GM12873 (cell line): ENCODE measurements around the gene PKIG.

Experiments
- TF ChIP-seq, protein P1 (sequence below): IDR thresholded peaks from 2 replicates; pipeline ENCODE4 v1.5.1; 2012; ENCODE audit warnings: low read depth, mild to moderate bottlenecking, moderate library complexity, low read length, control low read depth; ENCODE audit not compliant: insufficient read depth; ENCODE audit errors: missing control alignments

The PKIG gene

DNA sequence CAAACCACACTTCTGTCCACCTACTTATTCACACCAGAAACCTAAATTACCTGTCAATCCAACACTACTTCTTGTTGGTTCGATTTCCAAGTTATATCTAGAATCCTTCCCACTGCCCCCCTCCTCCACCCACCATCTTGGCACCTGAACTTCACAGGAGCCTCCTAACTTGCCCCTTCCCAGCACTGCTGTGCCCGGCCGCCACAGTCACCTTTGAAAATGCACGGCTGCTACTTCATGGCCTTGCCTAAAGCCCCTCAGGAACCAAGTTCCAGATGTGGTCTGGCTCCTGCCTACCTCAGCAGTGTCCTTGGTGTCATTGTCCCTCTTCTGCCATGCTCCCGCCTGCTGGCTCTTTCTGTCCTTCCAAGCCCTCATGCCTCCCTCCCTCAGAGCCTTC is 31.2 kb downstream of the PKIG start:
- TF ChIP-seq, protein P1, sequence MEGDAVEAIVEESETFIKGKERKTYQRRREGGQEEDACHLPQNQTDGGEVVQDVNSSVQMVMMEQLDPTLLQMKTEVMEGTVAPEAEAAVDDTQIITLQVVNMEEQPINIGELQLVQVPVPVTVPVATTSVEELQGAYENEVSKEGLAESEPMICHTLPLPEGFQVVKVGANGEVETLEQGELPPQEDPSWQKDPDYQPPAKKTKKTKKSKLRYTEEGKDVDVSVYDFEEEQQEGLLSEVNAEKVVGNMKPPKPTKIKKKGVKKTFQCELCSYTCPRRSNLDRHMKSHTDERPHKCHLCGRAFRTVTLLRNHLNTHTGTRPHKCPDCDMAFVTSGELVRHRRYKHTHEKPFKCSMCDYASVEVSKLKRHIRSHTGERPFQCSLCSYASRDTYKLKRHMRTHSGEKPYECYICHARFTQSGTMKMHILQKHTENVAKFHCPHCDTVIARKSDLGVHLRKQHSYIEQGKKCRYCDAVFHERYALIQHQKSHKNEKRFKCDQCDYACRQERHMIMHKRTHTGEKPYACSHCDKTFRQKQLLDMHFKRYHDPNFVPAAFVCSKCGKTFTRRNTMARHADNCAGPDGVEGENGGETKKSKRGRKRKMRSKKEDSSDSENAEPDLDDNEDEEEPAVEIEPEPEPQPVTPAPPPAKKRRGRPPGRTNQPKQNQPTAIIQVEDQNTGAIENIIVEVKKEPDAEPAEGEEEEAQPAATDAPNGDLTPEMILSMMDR, result no peak

DNA sequence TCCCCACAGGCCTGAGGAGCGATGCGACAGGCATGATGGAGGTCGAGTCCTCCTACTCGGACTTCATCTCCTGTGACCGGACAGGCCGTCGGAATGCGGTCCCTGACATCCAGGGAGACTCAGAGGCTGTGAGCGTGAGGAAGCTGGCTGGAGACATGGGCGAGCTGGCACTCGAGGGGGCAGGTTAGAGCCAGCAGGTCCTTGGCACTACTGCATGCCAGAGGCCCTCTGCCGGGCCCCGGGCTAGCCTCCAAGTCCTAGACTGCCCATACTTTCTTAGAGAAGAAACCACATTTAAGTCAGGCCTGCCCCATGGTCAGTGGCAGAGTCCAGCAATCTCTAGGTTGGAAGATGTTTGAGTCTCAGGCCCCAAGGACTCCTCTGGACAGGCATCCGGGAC is 32.1 kb downstream of the PKIG start:
- TF ChIP-seq, protein P1, result no peak

- TF ChIP-seq, protein P1, result no peak
These were observed 32.9 kb downstream of the PKIG start for GRCh38 chr20:44615169-44615791.

- TF ChIP-seq, protein P1, result no peak
These were observed 33.7 kb downstream of the PKIG start for GRCh38 chr20:44615876-44616603.

- TF ChIP-seq, protein P1, result no peak
These were observed 34.2 kb downstream of the PKIG start for GRCh38 chr20:44616604-44616964.

GRCh38 chr20:44618318-44618731 is 35.9 kb downstream of the PKIG start:
- TF ChIP-seq, protein P1, result no peak

DNA sequence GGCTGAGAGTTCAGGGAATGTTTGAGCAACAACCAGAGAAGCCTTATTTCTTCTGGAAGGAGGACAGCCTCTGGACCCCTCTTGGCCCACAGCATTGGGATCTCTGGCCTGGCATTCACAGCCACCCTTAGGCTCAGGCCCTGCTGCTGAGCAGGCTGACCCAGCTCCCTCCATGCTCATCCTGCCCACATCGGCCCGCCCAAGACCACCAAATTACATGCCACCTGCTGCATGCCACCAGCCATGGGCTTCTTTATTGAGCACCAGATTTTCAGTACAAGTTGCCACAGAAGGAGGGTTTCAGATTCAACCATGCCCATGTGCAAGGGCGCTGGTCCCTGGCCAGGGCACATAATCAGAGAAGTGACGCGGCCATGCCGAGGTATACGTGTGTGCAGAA is 36.9 kb downstream of the PKIG start:
- TF ChIP-seq, protein P1, result no peak
